PC-3 (cell line): ENCODE results near the gene MED28. TPM values are rescaled to one million over a fixed set of nuclear protein-coding genes. Genes with fewer than 3 reads are reported as not detected.
A peak's percentile ranks its signal among the peaks of the same experiment; 100 is the strongest.
"Not testable (repeated sequence)": the region's sequence is repeated elsewhere in the genome, so short reads cannot be mapped to it uniquely, and the experiment has no call there.

Experiments used
- ATAC-seq: fragments of 200-7000 bp; cut with Tn5 transposase; 2 replicates; pipeline ENCODE4 v1.9.1; 2020; ENCODE audit warnings: mild to moderate bottlenecking, moderate library complexity
- BruUV-seq: library from RNA; stranded (reverse); fragments of 400-500 nt; replicated peaks from 2 replicates; lab custom pipeline; 2021; lab: Mats Ljungman, UMichigan
- CTCF ChIA-PET: fragments of 300-600 bp; sonication (Branson Sonifier 250); formaldehyde crosslinking; loops from one replicate; lab custom pipeline; 2022; ENCODE audit warnings: antibody characterized with exemption; lab: Charles Lee
- POLR2A ChIA-PET: fragments of 300-600 bp; sonication (Branson Sonifier 250); formaldehyde crosslinking; loops from one replicate; lab custom pipeline; 2022; ENCODE audit warnings: antibody characterized with exemption; ENCODE audit not compliant: unreplicated experiment; lab: Charles Lee
- DNase-seq: peaks from one replicate; pipeline ENCODE4 v3.0.0-alpha.2; 2015
- H2AFZ ChIP-seq: fragments of 300-600 bp; sonication (generic); 2 replicates; pipeline ENCODE4 v1.6.0; 2016; ENCODE audit warnings: antibody characterized with exemption, low read length
- H3F3A ChIP-seq: fragments of 300-600 bp; sonication (generic); one replicate; pipeline ENCODE4 v1.6.0; 2017; ENCODE audit warnings: antibody characterized with exemption, low read length, control low read depth, mild to moderate bottlenecking; ENCODE audit not compliant: unreplicated experiment
- H3K27ac ChIP-seq: fragments of 300-600 bp; sonication (generic); 2 replicates; pipeline ENCODE4 v1.5.1; 2016; ENCODE audit warnings: mild to moderate bottlenecking, low read length
- H3K27me3 ChIP-seq: fragments of 300-600 bp; sonication (generic); 2 replicates; pipeline ENCODE4 v1.6.1; 2016; ENCODE audit warnings: low read length, mixed read lengths
- H3K36me3 ChIP-seq: fragments of 300-600 bp; sonication (generic); 2 replicates; pipeline ENCODE4 v1.6.1; 2016; ENCODE audit warnings: low read depth, mixed run types, low read length, mixed read lengths
- H3K4me1 ChIP-seq: fragments of 300-600 bp; sonication (generic); 2 replicates; pipeline ENCODE4 v1.5.1; 2016; ENCODE audit warnings: low read length; ENCODE audit not compliant: insufficient read depth
- H3K4me2 ChIP-seq: fragments of 300-600 bp; sonication (generic); 2 replicates; pipeline ENCODE4 v1.6.0; 2016; ENCODE audit warnings: low read length
- H3K4me3 ChIP-seq: fragments of 300-600 bp; sonication (generic); 2 replicates; pipeline ENCODE4 v1.5.1; 2016; ENCODE audit warnings: mild to moderate bottlenecking, low read length, mixed read lengths
- H3K79me2 ChIP-seq: fragments of 300-600 bp; sonication (generic); 2 replicates; pipeline ENCODE4 v1.6.1; 2017; ENCODE audit warnings: low read length, mixed read lengths
- H3K9ac ChIP-seq: fragments of 300-600 bp; sonication (generic); 2 replicates; pipeline ENCODE4 v1.6.0; 2016; ENCODE audit warnings: mild to moderate bottlenecking, low read length
- H3K9me2 ChIP-seq: fragments of 300-600 bp; sonication (generic); replicated peaks from 2 replicates; pipeline ENCODE4 v1.6.1; 2016; ENCODE audit warnings: mixed run types, low read length, mixed read lengths
- H3K9me3 ChIP-seq: fragments of 300-600 bp; sonication (generic); 2 replicates; pipeline ENCODE4 v1.6.1; 2016; ENCODE audit warnings: low read length, mixed read lengths
- H4K20me1 ChIP-seq: fragments of 300-600 bp; sonication (generic); 2 replicates; pipeline ENCODE4 v1.6.1; 2016; ENCODE audit warnings: low read length, mixed read lengths
- EZH2 ChIP-seq: fragments of 300-600 bp; sonication (generic); IDR thresholded peaks from one replicate; pipeline ENCODE4 v1.6.1; 2017; ENCODE audit warnings: antibody characterized with exemption, mild to moderate bottlenecking, low read length; ENCODE audit not compliant: unreplicated experiment
- EZH2phosphoT487 ChIP-seq: fragments of 300-600 bp; sonication (generic); IDR thresholded peaks from 2 replicates; pipeline ENCODE4 v1.6.1; 2018; ENCODE audit warnings: mild to moderate bottlenecking, antibody characterized with exemption, low read length, borderline replicate concordance
- intact Hi-C: fragments of 100-400 bp; cut with micrococcal nuclease; formaldehyde crosslinking; loops from 2 replicates; pipeline ENCODE4 v1.9.0; 2023
- total RNA-seq: library from RNA; depleted of rRNA; stranded (reverse); fragments of >200 nt; gene quantifications from 2 replicates; pipeline ENCODE4 v1.2.3, GENCODE V29; 2014
- TF ChIP-seq, protein P1 (sequence below): fragments of 300-600 bp; sonication (generic); conservative IDR thresholded peaks from 2 replicates; pipeline ENCODE4 v1.5.1; 2017; ENCODE audit warnings: antibody characterized with exemption, low read depth, mild to moderate bottlenecking, low read length

Gene MED28
- total RNA-seq, 1 experiment from 2014 or later = 4.4 TPM

DNA sequence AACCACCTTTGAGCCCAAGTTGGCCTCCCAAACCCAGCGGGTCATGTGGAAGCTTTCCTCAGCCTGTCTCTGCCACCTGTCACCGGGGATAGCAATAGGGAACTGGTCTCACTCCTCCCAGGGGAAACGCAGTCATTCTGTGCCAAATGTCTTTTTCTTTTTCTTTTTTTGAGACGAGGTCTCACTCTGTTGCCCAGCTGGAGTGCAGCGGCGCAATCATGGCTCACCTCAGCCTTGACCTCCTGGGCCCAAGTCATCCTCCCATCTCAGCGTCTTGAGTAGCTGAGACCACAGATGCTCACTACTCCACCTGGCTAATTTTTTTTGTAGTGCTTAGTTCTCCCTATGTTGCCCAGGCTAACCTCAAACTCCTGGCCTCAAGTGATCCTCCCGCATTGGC, 40.3 kb downstream of the MED28 start:
- TF ChIP-seq EZH2 (no peak), EZH2phosphoT487 (no peak)
- TF ChIP-seq, protein P1, sequence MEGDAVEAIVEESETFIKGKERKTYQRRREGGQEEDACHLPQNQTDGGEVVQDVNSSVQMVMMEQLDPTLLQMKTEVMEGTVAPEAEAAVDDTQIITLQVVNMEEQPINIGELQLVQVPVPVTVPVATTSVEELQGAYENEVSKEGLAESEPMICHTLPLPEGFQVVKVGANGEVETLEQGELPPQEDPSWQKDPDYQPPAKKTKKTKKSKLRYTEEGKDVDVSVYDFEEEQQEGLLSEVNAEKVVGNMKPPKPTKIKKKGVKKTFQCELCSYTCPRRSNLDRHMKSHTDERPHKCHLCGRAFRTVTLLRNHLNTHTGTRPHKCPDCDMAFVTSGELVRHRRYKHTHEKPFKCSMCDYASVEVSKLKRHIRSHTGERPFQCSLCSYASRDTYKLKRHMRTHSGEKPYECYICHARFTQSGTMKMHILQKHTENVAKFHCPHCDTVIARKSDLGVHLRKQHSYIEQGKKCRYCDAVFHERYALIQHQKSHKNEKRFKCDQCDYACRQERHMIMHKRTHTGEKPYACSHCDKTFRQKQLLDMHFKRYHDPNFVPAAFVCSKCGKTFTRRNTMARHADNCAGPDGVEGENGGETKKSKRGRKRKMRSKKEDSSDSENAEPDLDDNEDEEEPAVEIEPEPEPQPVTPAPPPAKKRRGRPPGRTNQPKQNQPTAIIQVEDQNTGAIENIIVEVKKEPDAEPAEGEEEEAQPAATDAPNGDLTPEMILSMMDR = no peak
- H3K9me3 ChIP-seq = no peaks in the 10 kb centered on the region
- ChIA-PET CTCF (no interaction called here), POLR2A (no interaction called here)
- no peaks in the 10 kb centered on the region for H3K36me3 ChIP-seq
- no peaks in the 10 kb centered on the region for H3K9me2 ChIP-seq
- H4K20me1 ChIP-seq = no peaks in the 10 kb centered on the region
- H3K79me2 ChIP-seq = no peaks in the 10 kb centered on the region
- H3K27ac ChIP-seq = no peak overlapping the region
- no peaks in the 10 kb centered on the region for H3K4me1 ChIP-seq
- no peaks in the 10 kb centered on the region for H3K27me3 ChIP-seq
- H3K9ac ChIP-seq = no peak overlapping the region
- H3K4me3 ChIP-seq = no peak overlapping the region
- no peak for ATAC-seq
- H3F3A ChIP-seq = no peaks in the 10 kb centered on the region
- DNase-seq = no peak
- no peak overlapping the region for H3K4me2 ChIP-seq
- BruUV-seq = no TSS peak
- intact Hi-C loops = no loop called here
- no peak overlapping the region for H2AFZ ChIP-seq

DNA sequence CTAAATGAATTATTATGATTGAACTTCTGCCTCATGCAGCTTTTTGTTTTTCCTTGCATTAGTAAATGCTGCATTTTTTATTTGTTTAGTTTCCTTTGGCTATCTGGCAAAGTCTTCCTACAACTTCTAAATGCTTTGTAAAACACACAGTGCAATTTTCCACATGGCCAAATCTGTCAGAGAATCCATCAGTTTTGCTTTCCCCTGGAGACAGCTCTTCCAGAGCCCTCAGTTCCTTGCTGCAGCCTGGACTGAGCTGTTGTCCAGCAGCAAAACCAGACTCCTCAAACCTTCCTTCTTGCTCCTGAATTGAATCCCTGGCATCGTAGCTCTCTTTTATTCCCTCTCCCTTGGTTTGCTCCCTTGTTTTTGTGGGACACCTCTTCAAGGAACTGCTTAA, 42.6 kb downstream of the MED28 start:
- intact Hi-C loops = no loop called here
- ChIA-PET CTCF (no interaction called here), POLR2A (no interaction called here)
- H3K36me3 ChIP-seq = no peaks in the 10 kb centered on the region
- H3K79me2 ChIP-seq = no peaks in the 10 kb centered on the region
- no peaks in the 10 kb centered on the region for H4K20me1 ChIP-seq
- no peak for DNase-seq
- no peak overlapping the region for H3K4me2 ChIP-seq
- no peak overlapping the region for H3K27ac ChIP-seq
- no peaks in the 10 kb centered on the region for H3K9me3 ChIP-seq
- no peak overlapping the region for H3K9ac ChIP-seq
- BruUV-seq = no TSS peak
- H3F3A ChIP-seq = no peaks in the 10 kb centered on the region
- H3K4me1 ChIP-seq = no peaks in the 10 kb centered on the region
- ATAC-seq = no peak
- H3K4me3 ChIP-seq = no peak overlapping the region
- H3K9me2 ChIP-seq = no peaks in the 10 kb centered on the region
- TF ChIP-seq, protein P1 = no peak
- no peaks in the 10 kb centered on the region for H3K27me3 ChIP-seq
- H2AFZ ChIP-seq = no peak overlapping the region

DNA sequence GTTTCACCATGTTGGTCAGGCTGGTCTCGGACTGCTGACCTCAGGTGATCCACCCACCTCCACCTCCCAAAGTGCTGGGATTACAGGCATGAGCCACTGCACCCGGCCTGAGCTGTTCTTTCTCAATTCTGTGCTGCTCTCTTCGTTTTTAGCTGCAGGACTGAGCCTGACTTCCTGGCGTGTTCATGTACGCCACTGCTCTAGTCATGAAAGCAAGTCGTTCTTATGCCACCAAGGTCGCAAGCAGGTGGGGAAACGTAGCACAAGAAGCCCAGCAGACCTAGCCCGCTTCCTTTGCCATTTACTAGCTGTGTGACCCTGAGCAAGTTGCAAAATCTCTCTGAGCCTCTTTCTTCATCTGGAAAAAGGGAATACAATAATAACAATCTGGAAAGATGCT, 43.4 kb downstream of the MED28 start:
- no peak for ATAC-seq
- Histone ChIP-seq H3K27me3 (no peaks in the 10 kb centered on the region), H3K79me2 (no peaks in the 10 kb centered on the region), H2AFZ (no peak overlapping the region), H3K4me3 (no peak overlapping the region), H3K4me1 (no peaks in the 10 kb centered on the region), H3K9ac (no peak overlapping the region), H4K20me1 (no peaks in the 10 kb centered on the region), H3K4me2 (no peak overlapping the region), H3K9me3 (no peaks in the 10 kb centered on the region), H3K36me3 (no peaks in the 10 kb centered on the region), H3K27ac (no peak overlapping the region), H3F3A (no peaks in the 10 kb centered on the region), H3K9me2 (no peaks in the 10 kb centered on the region)
- ChIA-PET POLR2A (no interaction called here), CTCF (no interaction called here)
- no TSS peak for BruUV-seq
- intact Hi-C loops = no loop called here
- no peak for DNase-seq
- TF ChIP-seq, protein P1 = no peak
- TF ChIP-seq EZH2 (no peak), EZH2phosphoT487 (no peak)

DNA sequence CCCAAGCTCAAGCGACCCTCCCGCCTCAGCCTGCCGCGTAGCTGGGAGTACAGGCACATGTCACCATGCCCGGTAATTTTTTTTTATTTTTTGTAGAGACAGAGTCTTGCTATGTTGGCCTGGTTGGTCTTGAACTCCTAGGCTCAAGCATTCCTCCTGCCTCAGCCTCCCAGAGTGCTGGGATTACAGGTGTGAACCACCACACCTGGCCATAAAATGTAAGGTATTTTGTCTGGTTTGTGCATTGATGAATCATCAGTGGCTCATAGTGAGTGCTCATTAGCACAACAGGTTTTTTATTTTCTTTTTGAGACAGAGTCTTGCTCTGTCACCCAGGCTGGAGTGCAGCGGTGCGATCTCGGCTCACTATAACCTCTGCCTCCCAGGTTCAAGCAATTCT, 44.8 kb downstream of the MED28 start:
- POLR2A ChIA-PET, H3K27ac ChIP-seq, H4K20me1 ChIP-seq, H3K4me1 ChIP-seq, H3K36me3 ChIP-seq, ATAC-seq, H3K9ac ChIP-seq, H2AFZ ChIP-seq, CTCF ChIA-PET, H3K9me2 ChIP-seq, H3K4me3 ChIP-seq, H3K4me2 ChIP-seq, H3K79me2 ChIP-seq, H3F3A ChIP-seq, BruUV-seq, H3K9me3 ChIP-seq, H3K27me3 ChIP-seq, intact Hi-C loops: not testable (repeated sequence)
- DNase-seq = peak; percentile 22
